Body of pancreas (tissue), 4 donors: ENCODE measurements around the gene DHDH.

Source experiments
- POLR2A ChIP-seq, 3 donors: fragments of 450-650 bp; IDR thresholded peaks; one replicate each; pipeline ENCODE4 v1.6.1; 2016; ENCODE audit warnings: antibody characterized with exemption in 3 of 3, mild to moderate bottlenecking in 2 of 3
- TF ChIP-seq, protein P1 (sequence below), 7 experiments: fragments of 450-650 bp in 4 of 7; fragments of 200-600 bp in 3 of 7; sonication (generic) in 3 of 7; IDR thresholded peaks; one replicate each; pipeline ENCODE4 v1.5.1; 2016 to 2019; ENCODE audit warnings: antibody characterized with exemption in 7 of 7

DNA sequence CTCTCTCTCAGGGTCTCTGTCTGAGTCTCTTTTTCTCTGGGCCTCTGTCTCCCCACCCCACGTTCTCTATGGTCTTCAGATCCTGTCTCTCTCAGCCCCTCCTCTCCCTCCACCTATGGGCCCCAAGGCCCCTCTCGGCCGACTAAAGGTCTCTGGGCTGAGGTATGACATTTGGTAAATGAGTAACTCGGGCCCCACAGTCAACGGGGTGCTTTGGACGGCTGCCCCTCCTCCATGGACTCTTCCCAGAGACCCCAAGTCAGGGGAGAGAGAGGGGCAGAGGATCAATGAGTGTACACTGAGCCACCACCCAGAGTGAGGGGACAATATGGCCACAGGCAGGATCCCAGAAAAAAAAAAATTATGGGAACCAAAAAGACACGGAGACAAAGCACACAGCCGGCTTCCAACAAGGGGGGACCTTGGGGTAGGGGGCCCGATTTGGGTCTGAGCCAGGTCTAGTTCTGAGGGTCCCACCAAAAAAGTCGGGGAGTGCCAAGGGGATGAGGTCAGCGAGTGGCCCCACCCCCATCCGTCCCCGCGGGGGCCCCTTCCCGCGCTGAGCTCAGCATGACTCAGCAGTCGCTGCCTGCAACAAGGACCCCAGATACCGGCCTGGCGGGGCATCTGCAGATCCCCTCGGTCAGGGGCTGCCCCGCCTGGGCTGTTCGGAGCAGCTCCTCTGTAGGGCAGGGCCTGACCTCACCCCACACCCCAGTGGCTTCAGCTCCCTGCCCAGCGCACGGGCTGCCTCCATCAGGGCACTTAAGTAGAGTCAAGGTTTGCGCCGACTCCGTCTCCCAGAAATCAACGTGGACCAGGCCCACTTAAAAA is 30.1 kb downstream of the DHDH start:
- peak in 1 of 3 donors; percentile 33 for TF ChIP-seq POLR2A (IDR thresholded peaks at IDR 0.05)
- TF ChIP-seq, protein P1, sequence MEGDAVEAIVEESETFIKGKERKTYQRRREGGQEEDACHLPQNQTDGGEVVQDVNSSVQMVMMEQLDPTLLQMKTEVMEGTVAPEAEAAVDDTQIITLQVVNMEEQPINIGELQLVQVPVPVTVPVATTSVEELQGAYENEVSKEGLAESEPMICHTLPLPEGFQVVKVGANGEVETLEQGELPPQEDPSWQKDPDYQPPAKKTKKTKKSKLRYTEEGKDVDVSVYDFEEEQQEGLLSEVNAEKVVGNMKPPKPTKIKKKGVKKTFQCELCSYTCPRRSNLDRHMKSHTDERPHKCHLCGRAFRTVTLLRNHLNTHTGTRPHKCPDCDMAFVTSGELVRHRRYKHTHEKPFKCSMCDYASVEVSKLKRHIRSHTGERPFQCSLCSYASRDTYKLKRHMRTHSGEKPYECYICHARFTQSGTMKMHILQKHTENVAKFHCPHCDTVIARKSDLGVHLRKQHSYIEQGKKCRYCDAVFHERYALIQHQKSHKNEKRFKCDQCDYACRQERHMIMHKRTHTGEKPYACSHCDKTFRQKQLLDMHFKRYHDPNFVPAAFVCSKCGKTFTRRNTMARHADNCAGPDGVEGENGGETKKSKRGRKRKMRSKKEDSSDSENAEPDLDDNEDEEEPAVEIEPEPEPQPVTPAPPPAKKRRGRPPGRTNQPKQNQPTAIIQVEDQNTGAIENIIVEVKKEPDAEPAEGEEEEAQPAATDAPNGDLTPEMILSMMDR (IDR thresholded peaks at IDR 0.05), result no peak
